Sigmoid colon (tissue), 7 donors: ENCODE data around the gene SYNPO2. TPM values are rescaled to one million over a fixed set of nuclear protein-coding genes. Genes with fewer than 3 reads are reported as not detected.

ENCODE experiments used
- DNase-seq: peaks from one replicate; pipeline ENCODE4 v3.0.0-alpha.2; 2019
- H3K27ac ChIP-seq, 4 donors: fragments of 200-600 bp; sonication (generic); one replicate each; pipeline ENCODE4 v1.5.1; 2016 to 2019; ENCODE audit warnings: mild to moderate bottlenecking in 1 of 4
- H3K27me3 ChIP-seq, 3 donors: fragments of 200-600 bp; sonication (generic); one replicate each; pipeline ENCODE4 v1.5.1; 2019; ENCODE audit warnings: mild to moderate bottlenecking in 1 of 3
- H3K36me3 ChIP-seq, 4 donors: fragments of 200-600 bp; sonication (generic); one replicate each; pipeline ENCODE4 v1.5.1; 2016 to 2019
- H3K4me1 ChIP-seq, 4 donors: fragments of 200-600 bp; sonication (generic); one replicate each; pipeline ENCODE4 v1.5.1; 2017 to 2019
- H3K4me3 ChIP-seq, 4 donors: fragments of 200-600 bp; sonication (generic); one replicate each; pipeline ENCODE4 v1.5.1; 2017 to 2019; ENCODE audit warnings: mild to moderate bottlenecking in 2 of 4, moderate library complexity in 1 of 4
- H3K9me3 ChIP-seq, 4 donors: fragments of 200-600 bp in 3 of 4; sonication (generic) in 3 of 4; one replicate each; pipeline versions ENCODE4 v1.5.1 to v1.6.1; 2013 to 2019
- EP300 ChIP-seq, 4 donors: sonication (generic); formaldehyde crosslinking; IDR thresholded peaks; one replicate each; pipeline ENCODE4 v1.6.1; 2017; ENCODE audit warnings: antibody characterized with exemption in 4 of 4
- POLR2A ChIP-seq, 2 donors: fragments of 450-650 bp; IDR thresholded peaks; one replicate each; pipeline ENCODE4 v1.6.1; 2016; ENCODE audit warnings: antibody characterized with exemption in 2 of 2, mild to moderate bottlenecking in 2 of 2, moderate library complexity in 2 of 2
- POLR2AphosphoS5 ChIP-seq, 4 donors: sonication (generic); formaldehyde crosslinking; IDR thresholded peaks; one replicate each; pipeline ENCODE4 v1.6.1; 2017; ENCODE audit warnings: antibody characterized with exemption in 4 of 4
- WGBS, 2 donors: extraction: QIAGEN DNeasy Blood & Tissue Kit; methylation state at CpG; one replicate each; pipeline ENCODE4 v1.1.7; 2013; 5-methylcytosine and 5-hydroxymethylcytosine counted together
- intact Hi-C: fragments of 100-400 bp; cut with DNase I; formaldehyde crosslinking; loops from one replicate; pipeline ENCODE4 v1.15.1; 2023
- polyA plus RNA-seq, 3 donors: library from polyadenylated mRNA; stranded (reverse); fragments of 200-250 nt; gene quantifications; one replicate each; pipeline ENCODE4 v1.2.3, GENCODE V29; 2013
- total RNA-seq, 4 donors: library from RNA; depleted of rRNA; stranded (reverse); fragments of >200 nt; gene quantifications; one replicate each; pipeline ENCODE4 v1.1.0, GENCODE V29; 2016
- TF ChIP-seq, protein P1 (sequence below), 4 experiments: fragments of 450-650 bp in 3 of 4; fragments of 200-600 bp in 1 of 4; IDR thresholded peaks; one replicate each; pipeline ENCODE4 v1.5.1; 2016 to 2019; ENCODE audit warnings: antibody characterized with exemption in 4 of 4, mild to moderate bottlenecking in 3 of 4, moderate library complexity in 2 of 4
- donor health status: healthy with polysubstance abuse.
- donor health status: Bipolar disorder and iron deficiency.
- donor health status: healthy.

The SYNPO2 gene
- total and polyA plus RNA-seq, 7 donors, result 2.1 to 1,591 (median 611) TPM

- WGBS, 2 donors, result 68 to 84% methylated on average over 1 of the region's 1 CpG
- Histone ChIP-seq H3K36me3 (no peaks in the 10 kb centered on the region), H3K4me3 (no peak overlapping the region), H3K4me1 (peaks cover 0 to 17% (median 10%) of the 10 kb centered on the region in 4 donors), H3K27me3 (no peaks in the 10 kb centered on the region), H3K27ac (no peak overlapping the region), H3K9me3 (no peaks in the 10 kb centered on the region)
- intact Hi-C loops, result no loop called here
- TF ChIP-seq, protein P1, sequence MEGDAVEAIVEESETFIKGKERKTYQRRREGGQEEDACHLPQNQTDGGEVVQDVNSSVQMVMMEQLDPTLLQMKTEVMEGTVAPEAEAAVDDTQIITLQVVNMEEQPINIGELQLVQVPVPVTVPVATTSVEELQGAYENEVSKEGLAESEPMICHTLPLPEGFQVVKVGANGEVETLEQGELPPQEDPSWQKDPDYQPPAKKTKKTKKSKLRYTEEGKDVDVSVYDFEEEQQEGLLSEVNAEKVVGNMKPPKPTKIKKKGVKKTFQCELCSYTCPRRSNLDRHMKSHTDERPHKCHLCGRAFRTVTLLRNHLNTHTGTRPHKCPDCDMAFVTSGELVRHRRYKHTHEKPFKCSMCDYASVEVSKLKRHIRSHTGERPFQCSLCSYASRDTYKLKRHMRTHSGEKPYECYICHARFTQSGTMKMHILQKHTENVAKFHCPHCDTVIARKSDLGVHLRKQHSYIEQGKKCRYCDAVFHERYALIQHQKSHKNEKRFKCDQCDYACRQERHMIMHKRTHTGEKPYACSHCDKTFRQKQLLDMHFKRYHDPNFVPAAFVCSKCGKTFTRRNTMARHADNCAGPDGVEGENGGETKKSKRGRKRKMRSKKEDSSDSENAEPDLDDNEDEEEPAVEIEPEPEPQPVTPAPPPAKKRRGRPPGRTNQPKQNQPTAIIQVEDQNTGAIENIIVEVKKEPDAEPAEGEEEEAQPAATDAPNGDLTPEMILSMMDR (IDR thresholded peaks at IDR 0.05), result no peak
- TF ChIP-seq POLR2AphosphoS5 (IDR thresholded peaks at IDR 0.05), result no peak
- no peak for TF ChIP-seq POLR2A (IDR thresholded peaks at IDR 0.05)
- no peak for TF ChIP-seq EP300 (IDR thresholded peaks at IDR 0.05)
- no peak for DNase-seq
These were observed 22.2 kb upstream of the SYNPO2 start for GRCh38 chr4:118866442-118866841.

DNA sequence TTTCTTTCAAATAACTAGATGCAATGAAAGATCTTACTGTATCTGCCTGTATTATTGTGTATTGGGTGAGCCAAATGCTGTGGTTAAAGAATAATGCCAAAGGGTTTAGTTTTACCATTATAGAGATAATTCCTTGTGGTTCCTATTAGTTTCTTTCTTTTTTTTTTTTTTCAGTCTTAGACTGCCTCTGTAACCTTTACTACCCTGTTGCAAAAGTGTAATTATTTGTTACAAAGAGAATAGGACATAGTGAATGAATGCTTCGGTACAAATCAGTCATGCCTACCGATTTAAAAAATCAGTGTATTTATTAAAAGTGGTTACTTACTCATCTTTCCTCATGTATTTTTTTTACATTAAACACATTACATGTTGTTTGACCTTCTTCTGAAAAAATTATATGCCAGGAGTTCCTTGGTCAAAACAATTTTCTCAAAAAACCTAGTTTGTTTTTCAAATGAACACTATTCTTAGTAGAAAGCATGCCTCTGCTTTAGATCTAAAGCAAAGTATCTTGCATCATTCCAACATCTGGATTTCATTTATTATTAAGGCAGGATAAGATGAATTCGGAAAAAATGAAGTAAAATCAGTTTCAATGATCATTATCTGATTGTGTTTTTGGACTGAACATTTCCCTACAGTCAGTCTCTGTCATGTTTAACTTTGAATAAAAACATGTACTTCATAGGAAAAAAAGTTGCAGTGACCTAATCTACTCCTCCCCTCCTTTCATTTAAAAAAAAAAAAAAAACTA is 21.2 kb upstream of the SYNPO2 start:
- no peaks in the 10 kb centered on the region for H3K9me3 ChIP-seq
- WGBS, 2 donors, result 85 to 94% methylated on average over 3 of the region's 3 CpGs
- DNase-seq, result no peak
- intact Hi-C loops, result no loop called here
- H3K27ac ChIP-seq, result no peak overlapping the region
- H3K4me3 ChIP-seq, result no peak overlapping the region
- TF ChIP-seq POLR2A (IDR thresholded peaks at IDR 0.05) (no peak), POLR2AphosphoS5 (IDR thresholded peaks at IDR 0.05) (no peak), EP300 (IDR thresholded peaks at IDR 0.05) (no peak)
- TF ChIP-seq, protein P1 (IDR thresholded peaks at IDR 0.05), result no peak
- no peaks in the 10 kb centered on the region for H3K27me3 ChIP-seq
- peaks cover 0 to 17% (median 10%) of the 10 kb centered on the region in 4 donors for H3K4me1 ChIP-seq
- H3K36me3 ChIP-seq, result no peaks in the 10 kb centered on the region

DNA sequence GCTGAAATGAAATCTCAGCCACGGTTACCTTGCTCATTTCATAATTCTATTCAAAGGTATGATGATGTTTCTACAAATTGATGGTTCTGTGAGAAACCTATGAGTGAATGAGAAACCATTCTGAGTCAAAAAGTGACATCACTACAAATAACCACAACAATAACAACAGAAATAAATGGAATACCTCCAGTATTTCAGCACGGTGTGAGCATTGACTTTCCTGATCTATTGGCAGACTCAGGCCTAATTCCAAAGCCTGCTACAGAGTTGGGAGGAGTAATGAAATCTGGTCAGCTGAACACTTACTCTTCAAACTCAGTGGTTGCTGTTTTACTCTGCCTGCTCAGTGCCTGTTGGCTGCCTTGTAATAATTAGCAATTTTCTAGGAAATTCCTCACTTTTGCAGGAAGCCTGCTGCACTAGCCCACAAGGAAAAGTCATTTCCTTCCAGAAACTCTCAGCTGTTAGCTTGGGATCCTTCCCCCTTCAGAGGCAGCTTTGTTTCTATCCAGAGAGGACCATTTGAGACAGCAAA is 18.8 kb upstream of the SYNPO2 start:
- H3K27ac ChIP-seq, result peak overlapping the region in 2 of 4 donors; percentile 13 to 38
- H3K4me3 ChIP-seq, result no peak overlapping the region
- intact Hi-C loops, result no loop called here
- no peak for DNase-seq
- TF ChIP-seq, protein P1 (IDR thresholded peaks at IDR 0.05), result no peak
- no peak for TF ChIP-seq POLR2AphosphoS5 (IDR thresholded peaks at IDR 0.05)
- no peak for TF ChIP-seq EP300 (IDR thresholded peaks at IDR 0.05)
- TF ChIP-seq POLR2A (IDR thresholded peaks at IDR 0.05), result no peak
- no peaks in the 10 kb centered on the region for H3K9me3 ChIP-seq
- 67 to 82% methylated on average over 2 of the region's 2 CpGs for WGBS, 2 donors
- H3K36me3 ChIP-seq, result no peaks in the 10 kb centered on the region
- no peaks in the 10 kb centered on the region for H3K27me3 ChIP-seq
- peaks cover 0 to 16% (median 10%) of the 10 kb centered on the region in 4 donors for H3K4me1 ChIP-seq

DNA sequence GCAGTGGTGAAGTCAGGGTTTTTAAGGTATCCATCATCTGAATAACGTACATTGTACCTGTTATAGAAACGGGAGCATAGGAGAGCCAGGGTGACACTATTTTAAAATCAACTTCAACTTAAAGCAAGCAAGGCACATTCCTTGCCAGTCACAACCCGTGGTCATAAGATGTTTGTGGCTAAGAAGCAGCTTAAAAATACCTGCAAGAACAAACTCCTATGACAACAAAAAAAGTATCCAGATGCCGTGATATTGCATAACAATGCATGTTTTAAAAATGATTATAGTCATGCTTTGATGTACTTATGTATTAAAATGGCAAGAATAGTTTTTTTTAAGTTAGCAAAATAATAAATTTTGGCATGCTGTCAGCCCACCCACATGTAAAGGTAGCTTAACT is 16.5 kb upstream of the SYNPO2 start:
- H3K4me3 ChIP-seq, result no peak overlapping the region
- H3K27ac ChIP-seq, result no peak overlapping the region
- no peaks in the 10 kb centered on the region for H3K9me3 ChIP-seq
- H3K4me1 ChIP-seq, result peaks cover 0 to 10% (median 8%) of the 10 kb centered on the region in 4 donors
- no peaks in the 10 kb centered on the region for H3K36me3 ChIP-seq
- no peak for DNase-seq
- intact Hi-C loops, result no loop called here
- 85 to 89% methylated on average over 4 of the region's 4 CpGs for WGBS, 2 donors
- TF ChIP-seq EP300 (IDR thresholded peaks at IDR 0.05), result no peak
- TF ChIP-seq POLR2A (IDR thresholded peaks at IDR 0.05), result no peak
- no peak for TF ChIP-seq POLR2AphosphoS5 (IDR thresholded peaks at IDR 0.05)
- TF ChIP-seq, protein P1 (IDR thresholded peaks at IDR 0.05), result no peak
- H3K27me3 ChIP-seq, result no peaks in the 10 kb centered on the region
